Tibial artery (tissue), 4 donors: ENCODE measurements around the gene ITGB5.

Experiments used
- DNase-seq, 2 donors: peaks; one replicate each; pipeline ENCODE4 v3.0.0-alpha.2; 2019
- H3K27ac ChIP-seq, 2 donors: fragments of 200-600 bp; sonication (generic) in 1 of 2; 1 replicate in 1 of 2; 2 replicates in 1 of 2; pipeline ENCODE4 v1.5.1; 2018 to 2019; ENCODE audit warnings: mild to moderate bottlenecking in 1 of 2
- H3K27me3 ChIP-seq, 2 donors: fragments of 200-600 bp; sonication (generic) in 1 of 2; one replicate each; pipeline versions ENCODE4 v1.5.1 to v1.6.0; 2016 to 2019
- H3K36me3 ChIP-seq, 3 donors: fragments of 200-600 bp; sonication (generic) in 2 of 3; one replicate each; pipeline ENCODE4 v1.5.1; 2016 to 2019; ENCODE audit warnings: mild to moderate bottlenecking in 2 of 3
- H3K4me1 ChIP-seq, 4 donors: fragments of 200-600 bp; sonication (generic) in 2 of 4; 1 replicate in 3 of 4; 2 replicates in 1 of 4; pipeline ENCODE4 v1.5.1; 2016 to 2019
- H3K4me3 ChIP-seq, 2 donors: fragments of 200-600 bp; sonication (generic) in 1 of 2; 1 replicate in 1 of 2; 2 replicates in 1 of 2; pipeline ENCODE4 v1.5.1; 2018 to 2019; ENCODE audit warnings: mild to moderate bottlenecking in 2 of 2
- H3K9me3 ChIP-seq, 3 donors: fragments of 200-600 bp; sonication (generic) in 1 of 3; one replicate each; pipeline ENCODE4 v1.5.1; 2016 to 2019
- CTCF ChIP-seq, 2 experiments: fragments of 200-600 bp in 1 of 2; fragments of 450-650 bp in 1 of 2; IDR thresholded peaks; one replicate each; pipeline ENCODE4 v1.5.1; 2017 to 2019; ENCODE audit warnings: antibody characterized with exemption in 2 of 2, mild to moderate bottlenecking in 1 of 2, moderate library complexity in 1 of 2
- intact Hi-C: fragments of 100-400 bp; cut with DNase I; formaldehyde crosslinking; loops from one replicate; pipeline ENCODE4 v1.15.0; 2023; ENCODE audit warnings: low total_unique reads

The ITGB5 gene

GRCh38 chr3:124722589-124722988 is 164.6 kb downstream of the ITGB5 start:
- Histone ChIP-seq H3K27me3 (no peaks in the 10 kb centered on the region), H3K36me3 (peaks cover 0 to 18% (median 9%) of the 10 kb centered on the region in 3 donors), H3K4me3 (no peak overlapping the region), H3K4me1 (no peaks in the 10 kb centered on the region), H3K27ac (no peak overlapping the region), H3K9me3 (no peaks in the 10 kb centered on the region)
- no peak for TF ChIP-seq CTCF (IDR thresholded peaks at IDR 0.05)
- intact Hi-C loops = no loop called here
- DNase-seq = no peak

GRCh38 chr3:124714223-124714853 is 172.8 kb downstream of the ITGB5 start:
- H3K9me3 ChIP-seq = no peaks in the 10 kb centered on the region
- peaks cover 0 to 21% (median 14%) of the 10 kb centered on the region in 3 donors for H3K36me3 ChIP-seq
- no peak for DNase-seq
- H3K4me3 ChIP-seq = no peak overlapping the region
- TF ChIP-seq CTCF (IDR thresholded peaks at IDR 0.05) = no peak
- intact Hi-C loops = no loop called here
- H3K27me3 ChIP-seq = no peaks in the 10 kb centered on the region
- no peak overlapping the region for H3K27ac ChIP-seq
- H3K4me1 ChIP-seq = no peaks in the 10 kb centered on the region
